Ramos (cell line): Measurements from ENCODE around the gene CYTL1.
"Not testable (repeated sequence)": the region's sequence is repeated elsewhere in the genome, so short reads cannot be mapped to it uniquely, and the experiment has no call there.

Experiments
- in situ Hi-C: fragments of 300-500 bp; cut with MboI; formaldehyde crosslinking; loops from one replicate; pipeline ENCODE4 v1.14.3; 2022; ENCODE audit warnings: low sequenced_read_pairs; ENCODE audit not compliant: unreplicated experiment

Gene CYTL1

GRCh38 chr4:5003918-5004317 is 15.3 kb downstream of the CYTL1 start:
- in situ Hi-C loops = no loop called here

- in situ Hi-C loops = no loop called here
Observed at GRCh38 chr4:5003372-5003857, 15.8 kb downstream of the CYTL1 start.

- in situ Hi-C loops = not testable (repeated sequence)
Observed at GRCh38 chr4:5001641-5002040, 17.6 kb downstream of the CYTL1 start.

GRCh38 chr4:4996935-4997334 is 22.3 kb downstream of the CYTL1 start:
- in situ Hi-C loops = not testable (repeated sequence)

GRCh38 chr4:4995908-4996265 is 23.4 kb downstream of the CYTL1 start:
- in situ Hi-C loops = no loop called here

- in situ Hi-C loops = no loop called here
Observed at GRCh38 chr4:4995103-4995907, 24.0 kb downstream of the CYTL1 start.

- in situ Hi-C loops = no loop called here
Observed at GRCh38 chr4:4994312-4995097, 24.8 kb downstream of the CYTL1 start.

GRCh38 chr4:4992833-4993232 is 26.4 kb downstream of the CYTL1 start:
- in situ Hi-C loops = no loop called here

GRCh38 chr4:4991541-4992099 is 27.6 kb downstream of the CYTL1 start:
- in situ Hi-C loops = no loop called here

GRCh38 chr4:4990857-4991540 is 28.3 kb downstream of the CYTL1 start:
- in situ Hi-C loops = no loop called here

- in situ Hi-C loops = no loop called here
Observed at GRCh38 chr4:4990329-4990728, 28.9 kb downstream of the CYTL1 start.

GRCh38 chr4:4989083-4989622 is 30.1 kb downstream of the CYTL1 start:
- in situ Hi-C loops = no loop called here

- in situ Hi-C loops = no loop called here
Observed at GRCh38 chr4:4987656-4988055, 31.6 kb downstream of the CYTL1 start.

- in situ Hi-C loops = no loop called here
Observed at GRCh38 chr4:4986841-4987240, 32.4 kb downstream of the CYTL1 start.

- in situ Hi-C loops = no loop called here
Observed at GRCh38 chr4:4985844-4986243, 33.4 kb downstream of the CYTL1 start.

GRCh38 chr4:4985036-4985435 is 34.2 kb downstream of the CYTL1 start:
- in situ Hi-C loops = no loop called here

GRCh38 chr4:4984186-4984585 is 35.1 kb downstream of the CYTL1 start:
- in situ Hi-C loops = no loop called here

GRCh38 chr4:4981827-4982226 is 37.4 kb downstream of the CYTL1 start:
- in situ Hi-C loops = no loop called here

- in situ Hi-C loops = no loop called here
Observed at GRCh38 chr4:4981427-4981826, 37.8 kb downstream of the CYTL1 start.

- in situ Hi-C loops = no loop called here
Observed at GRCh38 chr4:4980621-4981230, 38.5 kb downstream of the CYTL1 start.
